Endothelial cell of umbilical vein (primary cell): Measurements from ENCODE around the gene CDT1. TPM values are rescaled to one million over a fixed set of nuclear protein-coding genes. Genes with fewer than 3 reads are reported as not detected.

Experiments used
- BruUV-seq: library from RNA; stranded (reverse); fragments of 400-500 nt; replicated peaks from 2 replicates; lab custom pipeline; 2021; lab: Mats Ljungman, UMichigan
- CTCF ChIA-PET: fragments of 300-600, 350-600 bp; sonication (Branson Sonifier 250); formaldehyde crosslinking; loops from one replicate; lab custom pipeline; 2021; ENCODE audit warnings: antibody characterized with exemption, inconsistent platforms; lab: Charles Lee
- POLR2A ChIA-PET: fragments of 300-600, 350-600 bp; sonication (Branson Sonifier 250); formaldehyde crosslinking; loops from one replicate; lab custom pipeline; 2021; ENCODE audit warnings: antibody characterized with exemption, inconsistent platforms; lab: Charles Lee
- DNase-seq: peaks from one replicate; pipeline ENCODE4 v3.0.0-alpha.2; 2011; ENCODE audit warnings: low read depth, low spot score
- FAIRE-seq: peaks from 2 replicates; lab custom pipeline; 2011; peaks lifted over from hg19 to GRCh38; lab: Jason Lieb, UNC
- H2AFZ ChIP-seq: 2 replicates; pipeline ENCODE4 v1.6.0; 2012; ENCODE audit warnings: low read depth, low read length, control low read depth, inconsistent platforms
- H3K27ac ChIP-seq: 2 replicates; pipeline ENCODE4 v1.5.1; 2011; ENCODE audit warnings: low read depth, mild to moderate bottlenecking, control low read depth, low read length, moderate library complexity; ENCODE audit not compliant: insufficient read depth
- H3K27me3 ChIP-seq, 2 experiments: 2 replicates each; pipeline versions ENCODE4 v1.6.0 to v1.6.1; 2011; ENCODE audit warnings: low read length in 2 of 2, mixed read lengths in 1 of 2; ENCODE audit not compliant: control insufficient read depth in 2 of 2, insufficient read depth in 2 of 2
- H3K36me3 ChIP-seq, 2 experiments: 2 replicates in 1 of 2; 3 replicates in 1 of 2; pipeline ENCODE4 v1.5.1; 2011; ENCODE audit warnings: low read length in 2 of 2, mild to moderate bottlenecking in 1 of 2, moderate library complexity in 1 of 2; ENCODE audit not compliant: control insufficient read depth in 2 of 2, insufficient read depth in 2 of 2; ENCODE audit errors: extremely low read depth in 1 of 2
- H3K4me1 ChIP-seq: 3 replicates; pipeline ENCODE4 v1.5.1; 2011; ENCODE audit warnings: mild to moderate bottlenecking, low read length; ENCODE audit not compliant: control insufficient read depth, insufficient read depth; ENCODE audit errors: extremely low read depth
- H3K4me2 ChIP-seq: 2 replicates; pipeline ENCODE4 v1.6.1; 2011; ENCODE audit warnings: low read length, control low read depth, mixed read lengths; ENCODE audit not compliant: insufficient read depth
- H3K4me3 ChIP-seq, 3 experiments: fragments of 200-600 bp in 1 of 3; sonication (generic), shearing (Covaris generic) in 1 of 3; replicated peaks in 1 of 3; 2 replicates each; pipeline ENCODE4 v1.5.1; 2011 to 2016; ENCODE audit warnings: control low read depth in 3 of 3, low read length in 3 of 3, mild to moderate bottlenecking in 2 of 3, inconsistent platforms in 1 of 3, low read depth in 1 of 3, moderate library complexity in 1 of 3; ENCODE audit not compliant: insufficient read depth in 1 of 3
- H3K79me2 ChIP-seq: 2 replicates; pipeline ENCODE4 v1.6.0; 2012; ENCODE audit warnings: low read length, inconsistent platforms; ENCODE audit not compliant: control insufficient read depth, insufficient read depth
- H3K9ac ChIP-seq: replicated peaks from 2 replicates; pipeline ENCODE3; 2011; ENCODE audit warnings: low read length, control low read depth; ENCODE audit not compliant: insufficient read depth; ENCODE audit errors: extremely low read depth
- H3K9me1 ChIP-seq: replicated peaks from 3 replicates; pipeline ENCODE4 v1.6.0; 2011; ENCODE audit warnings: mild to moderate bottlenecking, low read length; ENCODE audit not compliant: control insufficient read depth, insufficient read depth; ENCODE audit errors: extremely low read depth
- H3K9me3 ChIP-seq: replicated peaks from 2 replicates; pipeline ENCODE4 v1.5.1; 2012; ENCODE audit warnings: low read length, inconsistent platforms; ENCODE audit not compliant: control insufficient read depth, insufficient read depth
- H4K20me1 ChIP-seq: replicated peaks from 2 replicates; pipeline ENCODE3; 2011; ENCODE audit warnings: mild to moderate bottlenecking, low read length; ENCODE audit not compliant: control insufficient read depth, insufficient read depth; ENCODE audit errors: extremely low read depth
- CTCF ChIP-seq, 2 donors: IDR thresholded peaks; 1 replicate in 1 of 2; 2 replicates in 1 of 2; pipeline ENCODE4 v1.5.1; 2011; ENCODE audit warnings: low read length in 2 of 2, mild to moderate bottlenecking in 2 of 2, moderate library complexity in 2 of 2, control low read depth in 1 of 2, inconsistent platforms in 1 of 2, low read depth in 1 of 2; ENCODE audit not compliant: insufficient read depth in 1 of 2; ENCODE audit errors: extremely low read depth in 1 of 2
- EZH2 ChIP-seq: IDR thresholded peaks from 2 replicates; pipeline ENCODE4 v1.6.1; 2012; ENCODE audit warnings: borderline replicate concordance, low read depth, mild to moderate bottlenecking, moderate library complexity, low read length, inconsistent platforms; ENCODE audit not compliant: severe bottlenecking
- FOS ChIP-seq: IDR thresholded peaks from 2 replicates; pipeline ENCODE4 v1.6.1; 2011; ENCODE audit warnings: mild to moderate bottlenecking, low read length, moderate library complexity, borderline replicate concordance; ENCODE audit not compliant: insufficient read depth
- GATA2 ChIP-seq: IDR thresholded peaks from 2 replicates; pipeline ENCODE4 v1.7.0; 2011; ENCODE audit warnings: low read depth, mild to moderate bottlenecking, moderate library complexity, mixed read lengths, low read length; ENCODE audit not compliant: insufficient read length, insufficient read depth
- JUN ChIP-seq: IDR thresholded peaks from 2 replicates; pipeline ENCODE4 v1.6.1; 2011; ENCODE audit warnings: borderline replicate concordance, low read depth; ENCODE audit not compliant: insufficient read length, insufficient read depth
- MAX ChIP-seq: IDR thresholded peaks from 2 replicates; pipeline ENCODE4 v1.6.1; 2011; ENCODE audit not compliant: insufficient read depth, insufficient read length
- MYC ChIP-seq: IDR thresholded peaks from one replicate; pipeline ENCODE4 v1.6.1; 2011; ENCODE audit warnings: mild to moderate bottlenecking, low read depth, low read length
- POLR2A ChIP-seq: IDR thresholded peaks from 2 replicates; pipeline ENCODE4 v1.6.1; 2012; ENCODE audit warnings: low read depth, mild to moderate bottlenecking, control low read depth, low read length
- POLR2AphosphoS5 ChIP-seq: IDR thresholded peaks from 2 replicates; pipeline ENCODE4 v1.6.1; 2012; ENCODE audit warnings: low read depth, mild to moderate bottlenecking, control low read depth, low read length, moderate library complexity; ENCODE audit not compliant: insufficient read depth
- dilution Hi-C: fragments of 300-500 bp; cut with MboI; formaldehyde crosslinking; loops from one replicate; pipeline ENCODE4 v1.15.0; 2019; ENCODE audit warnings: low sequenced_read_pairs; ENCODE audit not compliant: extremely low pct_ligation_motif_present
- intact Hi-C: fragments of 100-400 bp; cut with micrococcal nuclease; formaldehyde crosslinking; loops from one replicate; pipeline ENCODE4 v1.10.0; 2022
- polyA plus RNA-seq, 4 experiments: library from polyadenylated mRNA; depleted of rRNA in 3 of 4; stranded (reverse) in 3 of 4; unstranded in 1 of 4; fragments of >200 nt; gene quantifications; 2 replicates each; pipeline versions ENCODE4 v1.2.1 to v1.2.3, GENCODE V29; 2011 to 2012; ENCODE audit warnings: missing spikeins in 1 of 4
- total RNA-seq: library from RNA; stranded (reverse); gene quantifications from 2 replicates; pipeline ENCODE4 v1.2.3, GENCODE V29; 2021

Gene CDT1
- total and polyA plus RNA-seq, 2 donors (not counting 3 experiments of a cell fraction or from before 2014, with no cell fraction given): 15.6 to 30.6 TPM

- dilution Hi-C loops (no loop called here), intact Hi-C loops (no loop called here)
- Histone ChIP-seq H2AFZ (no peak overlapping the region), H3K9me3 (no peaks in the 10 kb centered on the region), H3K9ac (no peak overlapping the region), H3K4me1 (no peaks in the 10 kb centered on the region), H3K4me2 (no peak overlapping the region), H3K9me1 (no peaks in the 10 kb centered on the region), H3K27ac (no peak overlapping the region), H3K79me2 (no peaks in the 10 kb centered on the region), H3K4me3 (no peak overlapping the region), H3K36me3 (peaks cover 0 to 13% of the 10 kb centered on the region in 2 experiments), H3K27me3 (no peaks in the 10 kb centered on the region), H4K20me1 (no peaks in the 10 kb centered on the region)
- ChIA-PET POLR2A (no interaction called here), CTCF (no interaction called here)
- FAIRE-seq (no peak), DNase-seq (no peak)
- TF ChIP-seq POLR2A: no peak
- no peak for TF ChIP-seq JUN
- TF ChIP-seq GATA2: no peak
- no peak for TF ChIP-seq MAX
- no peak for TF ChIP-seq POLR2AphosphoS5
- TF ChIP-seq CTCF (IDR thresholded peaks at IDR 0.05; ENCODE audit: extremely low read depth in 1 of 2, insufficient read depth in 1 of 2, low read depth in 1 of 2, low read length in 2 of 2): no peak
- no peak for TF ChIP-seq MYC
- no peak for TF ChIP-seq EZH2
- TF ChIP-seq FOS: no peak
- no TSS peak for BruUV-seq
These were observed 34.2 kb downstream of the CDT1 start for GRCh38 chr16:88837806-88838205.
